Heart right ventricle (tissue), 16 donors: ENCODE measurements around the gene COX8C. TPM values are rescaled to one million over a fixed set of nuclear protein-coding genes. Genes with fewer than 3 reads are reported as not detected.

Source experiments
- ATAC-seq, 8 donors: fragments of 200-7000 bp; cut with Tn5 transposase; one replicate each; pipeline ENCODE4 v1.9.1; 2020; ENCODE audit warnings: mild to moderate bottlenecking in 8 of 8, moderate library complexity in 8 of 8, moderate number of reproducible peaks in 1 of 8
- DNase-seq, 2 donors: peaks; one replicate each; pipeline ENCODE4 v3.0.0-alpha.2; 2020
- H3K27ac ChIP-seq, 10 donors: fragments of 200-600 bp; sonication (generic) in 2 of 10; one replicate each; pipeline versions ENCODE4 v1.5.0 to v1.8.0; 2020 to 2022; ENCODE audit warnings: mild to moderate bottlenecking in 3 of 10
- H3K27me3 ChIP-seq, 7 donors: fragments of 200-600 bp; one replicate each; pipeline ENCODE4 v1.8.0; 2021 to 2022; ENCODE audit warnings: mild to moderate bottlenecking in 2 of 7
- H3K36me3 ChIP-seq, 9 donors: fragments of 200-600 bp; sonication (generic) in 1 of 9; one replicate each; pipeline versions ENCODE4 v1.5.0 to v1.8.0; 2020 to 2022; ENCODE audit warnings: mild to moderate bottlenecking in 2 of 9
- H3K4me1 ChIP-seq, 9 donors: fragments of 200-600 bp; sonication (generic) in 1 of 9; one replicate each; pipeline versions ENCODE4 v1.5.0 to v1.8.0; 2020 to 2022; ENCODE audit warnings: mild to moderate bottlenecking in 4 of 9
- H3K4me3 ChIP-seq, 10 donors: fragments of 200-600 bp; sonication (generic) in 2 of 10; one replicate each; pipeline versions ENCODE4 v1.5.0 to v1.8.0; 2020 to 2022; ENCODE audit warnings: mild to moderate bottlenecking in 7 of 10, moderate library complexity in 2 of 10
- H3K9me3 ChIP-seq, 11 donors: fragments of 200-600 bp in 10 of 11; sonication (generic) in 2 of 11; one replicate each; pipeline versions ENCODE4 v1.5.0 to v1.8.0; 2013 to 2022; ENCODE audit warnings: mild to moderate bottlenecking in 2 of 11, control low read depth in 1 of 11, moderate library complexity in 1 of 11
- WGBS, 2 donors: extraction: QIAGEN DNeasy Blood & Tissue Kit; methylation state at CpG; one replicate each; pipeline ENCODE4 v1.1.7; 2013; ENCODE audit warnings: inconsistent platforms in 1 of 2; 5-methylcytosine and 5-hydroxymethylcytosine counted together
- intact Hi-C, 10 donors: fragments of 100-400 bp; cut with DNase I; formaldehyde crosslinking; loops; one replicate each; pipeline versions ENCODE4 v1.11.1 to v1.14.2; 2022
- polyA plus RNA-seq, 2 donors: library from polyadenylated mRNA; stranded (reverse); fragments of 200-250 nt; gene quantifications; one replicate each; pipeline ENCODE4 v1.2.3, GENCODE V29; 2013
- total RNA-seq, 10 donors: library from RNA; stranded (reverse); fragmentation: NEBNext Ultra II Directional in 3 of 10; extraction: Animal tissue kit (Norgen Biotek cat#: 25700) in 3 of 10; gene quantifications; one replicate each; pipeline versions ENCODE4 v1.2.1 to v1.2.4, GENCODE V29; 2021 to 2023
- TF ChIP-seq, protein P1 (sequence below), 9 donors: fragments of 200-600 bp; sonication (generic) in 2 of 9; IDR thresholded peaks; one replicate each; pipeline versions ENCODE4 v1.5.0 to v1.8.0; 2021 to 2022; ENCODE audit warnings: antibody characterized with exemption in 9 of 9, mild to moderate bottlenecking in 5 of 9, moderate library complexity in 1 of 9
- donor health status: Arrhythmogenic right ventricular cardiomyopathy.
- donor health status: ischemic (EF 13 %, LVEDD 7.1; RV severe dilation, severe dysfunction).
- donor health status: healthy with polysubstance abuse.
- donor health status: DM: no; HTN: yes; CAD: no.
- donor health status: DM: no; HTN: no; CAD: no.
- donor health status: ischemic (EF 25% LVEDD 6.9; RV normal size, moderate dysfunction).
- donor health status: ischemic (EF 25% LVEDD 5.7; RV mildly dilated, moderate dysfunction).
- donor health status: healthy.
- donor health status: DM: yes; HTN: yes; CAD: no.
- donor health status: Ischemic cardiomyopathy.
- donor health status: ischemic (EF 35%, LVEDD 5.7; RV mildly dilated, moderate dysfunction).
- donor health status: nonischemic (EF 11% LVEDD 7.7; RV severe dilation, severe dysfunction).
- donor health status: DM: yes; HTN: yes; CAD: no.
- donor health status: PGD.
- donor health status: ischemic (EF 29% LVEDD 5.4; RV normal size, mild dysfunction).
- donor health status: nonischemic (EF 23%, LVEDD 6.1; RV moderate dilation, normal function).

The COX8C gene
- total and polyA plus RNA-seq, 12 donors: 0.61 to 1.3 (median 0.72) TPM; not detected in 7

DNA sequence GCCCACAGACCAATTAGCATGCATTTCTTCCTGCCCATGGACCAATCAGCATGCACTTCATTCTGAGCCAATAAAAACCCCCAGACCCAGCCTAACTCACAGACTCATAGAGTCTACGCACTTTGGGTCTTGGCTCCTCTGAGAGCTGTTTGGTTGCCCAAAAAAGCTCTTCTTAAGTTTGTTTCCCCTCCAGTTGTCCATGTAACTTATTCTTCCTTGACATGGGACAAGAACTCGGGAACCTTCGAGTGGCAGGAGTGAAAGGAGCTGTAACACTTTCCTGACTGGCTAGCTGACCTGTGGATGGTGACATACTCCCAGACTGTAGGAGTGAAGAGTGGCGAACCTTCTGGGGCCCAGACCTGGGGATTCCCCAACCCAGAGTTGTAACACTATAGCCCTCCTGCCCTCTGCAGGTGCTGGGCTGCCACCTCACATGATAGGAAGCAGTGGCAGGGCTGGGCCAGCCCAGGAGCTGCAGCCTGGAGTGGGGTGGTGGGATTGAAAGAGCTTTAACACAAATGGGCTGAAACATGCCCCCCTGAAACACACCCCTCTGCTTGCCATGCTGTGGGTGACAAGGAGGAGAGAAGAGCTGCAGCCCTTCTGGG lies 9.7 kb upstream of the COX8C start:
- ATAC-seq (no peak), DNase-seq (no peak)
- Histone ChIP-seq H3K36me3 (no peaks in the 10 kb centered on the region), H3K27ac (no peak overlapping the region), H3K9me3 (peaks cover 0 to 9% (median 4%) of the 10 kb centered on the region in 11 donors), H3K4me1 (peaks cover 0 to 14% (median 8%) of the 10 kb centered on the region in 9 donors), H3K4me3 (no peak overlapping the region), H3K27me3 (no peaks in the 10 kb centered on the region)
- WGBS, 2 donors: 96 to 97% methylated on average over 4 of the region's 4 CpGs
- TF ChIP-seq, protein P1, sequence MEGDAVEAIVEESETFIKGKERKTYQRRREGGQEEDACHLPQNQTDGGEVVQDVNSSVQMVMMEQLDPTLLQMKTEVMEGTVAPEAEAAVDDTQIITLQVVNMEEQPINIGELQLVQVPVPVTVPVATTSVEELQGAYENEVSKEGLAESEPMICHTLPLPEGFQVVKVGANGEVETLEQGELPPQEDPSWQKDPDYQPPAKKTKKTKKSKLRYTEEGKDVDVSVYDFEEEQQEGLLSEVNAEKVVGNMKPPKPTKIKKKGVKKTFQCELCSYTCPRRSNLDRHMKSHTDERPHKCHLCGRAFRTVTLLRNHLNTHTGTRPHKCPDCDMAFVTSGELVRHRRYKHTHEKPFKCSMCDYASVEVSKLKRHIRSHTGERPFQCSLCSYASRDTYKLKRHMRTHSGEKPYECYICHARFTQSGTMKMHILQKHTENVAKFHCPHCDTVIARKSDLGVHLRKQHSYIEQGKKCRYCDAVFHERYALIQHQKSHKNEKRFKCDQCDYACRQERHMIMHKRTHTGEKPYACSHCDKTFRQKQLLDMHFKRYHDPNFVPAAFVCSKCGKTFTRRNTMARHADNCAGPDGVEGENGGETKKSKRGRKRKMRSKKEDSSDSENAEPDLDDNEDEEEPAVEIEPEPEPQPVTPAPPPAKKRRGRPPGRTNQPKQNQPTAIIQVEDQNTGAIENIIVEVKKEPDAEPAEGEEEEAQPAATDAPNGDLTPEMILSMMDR (IDR thresholded peaks at IDR 0.05): no peak
- intact Hi-C loops: loop anchor here in 2 of 10 donors (10.0 kb wide), 2 partner anchors 102 to 132 kb away; partner anchors contain the start of genes GON7 (in 1 of the 2) and UBR7 (in 1 of the 2)

- DNase-seq: no peak
- Histone ChIP-seq H3K4me3 (no peak overlapping the region), H3K36me3 (no peaks in the 10 kb centered on the region), H3K27ac (no peak overlapping the region), H3K4me1 (peaks cover 0 to 14% (median 8%) of the 10 kb centered on the region in 9 donors), H3K27me3 (no peaks in the 10 kb centered on the region), H3K9me3 (peaks cover 0 to 9% (median 4%) of the 10 kb centered on the region in 11 donors)
- WGBS, 2 donors: 98% methylated on average over 7 of the region's 7 CpGs
- intact Hi-C loops: loop anchor here in 2 of 10 donors (10.0 kb wide), 2 partner anchors 103 to 133 kb away; partner anchors contain the start of genes GON7 (in 1 of the 2) and UBR7 (in 1 of the 2)
- ATAC-seq: no peak
- TF ChIP-seq, protein P1 (IDR thresholded peaks at IDR 0.05): no peak
These were observed 9.1 kb upstream of the COX8C start for GRCh38 chr14:93337884-93338283.

GRCh38 chr14:93343266-93343665 lies 3.7 kb upstream of the COX8C start:
- Histone ChIP-seq H3K27ac (no peak overlapping the region), H3K36me3 (no peaks in the 10 kb centered on the region), H3K4me3 (no peak overlapping the region), H3K4me1 (peaks cover 0 to 10% (median 0%) of the 10 kb centered on the region in 9 donors), H3K27me3 (no peaks in the 10 kb centered on the region), H3K9me3 (no peaks in the 10 kb centered on the region)
- no peak for ATAC-seq
- DNase-seq: no peak
- TF ChIP-seq, protein P1 (IDR thresholded peaks at IDR 0.05): no peak
- intact Hi-C loops: no loop called here
- WGBS, 2 donors: 75 to 89% methylated on average over 1 of the region's 1 CpG

GRCh38 chr14:93343797-93344196 lies 3.2 kb upstream of the COX8C start:
- Histone ChIP-seq H3K9me3 (no peaks in the 10 kb centered on the region), H3K4me1 (peaks cover 0 to 10% (median 0%) of the 10 kb centered on the region in 9 donors), H3K36me3 (no peaks in the 10 kb centered on the region), H3K4me3 (no peak overlapping the region), H3K27ac (no peak overlapping the region), H3K27me3 (no peaks in the 10 kb centered on the region)
- WGBS, 2 donors: 71 to 76% methylated on average over 2 of the region's 2 CpGs
- intact Hi-C loops: no loop called here
- ATAC-seq (no peak), DNase-seq (no peak)
- TF ChIP-seq, protein P1 (IDR thresholded peaks at IDR 0.05): no peak
